ENCODE measurements around the gene SRRM3.
"Not testable (repeated sequence)": the region's sequence is repeated elsewhere in the genome, so short reads cannot be mapped to it uniquely, and the experiment has no call there.

The SRRM3 gene

GRCh38 chr7:76317782-76318487, 116.2 kb downstream of the SRRM3 start:
- peak; percentile 72 for DNase-seq

- no peak for DNase-seq
Observed at GRCh38 chr7:76318488-76319353, 117.0 kb downstream of the SRRM3 start.

- no peak for DNase-seq
Observed at GRCh38 chr7:76325092-76325491, 123.4 kb downstream of the SRRM3 start.

- no peak for DNase-seq
Observed at GRCh38 chr7:76325811-76326210, 124.1 kb downstream of the SRRM3 start.

- DNase-seq = no peak
Observed at GRCh38 chr7:76326646-76327233, 125.0 kb downstream of the SRRM3 start.

GRCh38 chr7:76327610-76328009, 125.9 kb downstream of the SRRM3 start:
- DNase-seq = no peak

GRCh38 chr7:76328389-76328788, 126.7 kb downstream of the SRRM3 start:
- DNase-seq = no peak

- no peak for DNase-seq
Observed at GRCh38 chr7:76329479-76329878, 127.8 kb downstream of the SRRM3 start.

GRCh38 chr7:76330261-76330660, 128.6 kb downstream of the SRRM3 start:
- DNase-seq = no peak

- DNase-seq = no peak
Observed at GRCh38 chr7:76330673-76331072, 129.0 kb downstream of the SRRM3 start.

- DNase-seq = no peak
Observed at GRCh38 chr7:76332078-76332477, 130.4 kb downstream of the SRRM3 start.

GRCh38 chr7:76333511-76334101, 131.9 kb downstream of the SRRM3 start:
- DNase-seq = no peak

GRCh38 chr7:76334320-76334967, 132.7 kb downstream of the SRRM3 start:
- DNase-seq = no peak

GRCh38 chr7:76335417-76335816, 133.7 kb downstream of the SRRM3 start:
- not testable (repeated sequence) for DNase-seq

- no peak for DNase-seq
Observed at GRCh38 chr7:76336094-76336493, 134.4 kb downstream of the SRRM3 start.
